SH-SY5Y (cell line): Measurements from ENCODE around the gene FOSL2.

Experiments
- GATA2 ChIP-seq: IDR thresholded peaks from 2 replicates; pipeline ENCODE4 v1.6.1; 2011; ENCODE audit warnings: mild to moderate bottlenecking, low read depth, low read length
- GATA3 ChIP-seq: IDR thresholded peaks from 2 replicates; pipeline ENCODE4 v1.6.1; 2011; ENCODE audit warnings: low read depth, mild to moderate bottlenecking, low read length, moderate library complexity

DNA sequence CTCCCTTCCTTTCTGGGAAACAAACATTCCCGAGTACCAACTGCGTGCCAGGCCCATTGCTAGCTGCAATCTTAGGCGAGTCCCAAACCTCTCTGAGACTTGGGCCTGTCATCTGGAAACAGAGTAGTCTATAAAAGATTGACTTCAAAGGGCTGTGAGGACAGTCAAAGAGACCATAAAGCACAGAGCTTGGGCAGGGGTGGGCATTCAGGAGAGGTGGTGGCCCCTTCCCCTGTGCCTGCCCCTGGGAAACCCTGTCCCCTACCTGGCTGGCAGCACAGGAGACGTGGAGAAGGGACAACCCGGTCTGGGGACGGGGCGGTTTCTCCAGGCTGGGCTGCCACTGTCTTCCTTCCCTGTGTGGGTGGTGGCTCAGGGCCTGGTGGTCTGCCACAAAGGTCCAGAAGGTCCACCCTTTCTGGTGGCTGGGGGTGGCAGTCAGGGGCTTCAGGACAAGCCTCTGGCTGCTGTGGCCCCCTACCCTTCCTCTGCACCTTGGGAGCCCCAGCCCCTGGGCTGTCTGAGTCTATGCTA, 33.9 kb upstream of the FOSL2 start:
- no peak for TF ChIP-seq GATA2
- TF ChIP-seq GATA3 = no peak
